HCT116 (cell line): ENCODE measurements around the gene PIK3R2. TPM values are rescaled to one million over a fixed set of nuclear protein-coding genes. Genes with fewer than 3 reads are reported as not detected.

Source experiments
- ATAC-seq: fragments of 200-7000 bp; cut with Tn5 transposase; 2 replicates; pipeline ENCODE4 v1.9.1; 2020; ENCODE audit warnings: mild to moderate bottlenecking, moderate library complexity
- BruUV-seq: library from RNA; stranded (reverse); fragments of 400-500 nt; replicated peaks from 2 replicates; lab custom pipeline; 2021; lab: Mats Ljungman, UMichigan
- CTCF ChIA-PET: fragments of 300-600 bp; sonication (Branson Sonifier 250); formaldehyde crosslinking; loops from one replicate; lab custom pipeline; 2021; ENCODE audit warnings: antibody characterized with exemption; lab: Charles Lee
- POLR2A ChIA-PET: fragments of 300-600, 350-600 bp; sonication (Branson Sonifier 250); formaldehyde crosslinking; loops from one replicate; lab custom pipeline; 2021; ENCODE audit warnings: antibody characterized with exemption; lab: Charles Lee
- RAD21 ChIA-PET, 2 experiments: fragments of 300-600 bp; sonication (Branson Sonifier 250); formaldehyde crosslinking; loops; one replicate each; lab custom pipeline; 2023; ENCODE audit warnings: low total read pairs in 2 of 2; ENCODE audit not compliant: uncharacterized antibody in 2 of 2, unreplicated experiment in 2 of 2, low non-redundant PET in 1 of 2; lab: Charles Lee
- DNase-seq: peaks from one replicate; pipeline ENCODE4 v3.0.0-alpha.2; 2010; ENCODE audit warnings: low read depth, low spot score
- H2AFZ ChIP-seq: fragments of 200-600 bp; shearing (Covaris generic), sonication (generic); 2 replicates; pipeline ENCODE4 v1.6.1; 2017; ENCODE audit warnings: low read depth, mixed run types, mixed read lengths, antibody characterized with exemption, low read length; ENCODE audit not compliant: poor library complexity, severe bottlenecking
- H3K27ac ChIP-seq: 2 replicates; pipeline ENCODE4 v1.5.1; 2012; ENCODE audit warnings: low read depth, low read length
- H3K27me3 ChIP-seq: fragments of 200-600 bp; sonication (generic); 2 replicates; pipeline ENCODE4 v1.6.1; 2016; ENCODE audit warnings: mixed run types, low read length, mixed read lengths; ENCODE audit not compliant: insufficient read depth
- H3K36me3 ChIP-seq, 2 experiments: fragments of 200-500 bp in 1 of 2; fragments of 200-600 bp in 1 of 2; sonication (Bioruptor generic) in 1 of 2; sonication (generic) in 1 of 2; 2 replicates each; pipeline versions ENCODE4 v1.5.1 to v1.6.1; 2014 to 2016; ENCODE audit warnings: low read length in 2 of 2, inconsistent platforms in 1 of 2, mixed read lengths in 1 of 2, mixed run types in 1 of 2; ENCODE audit not compliant: insufficient read depth in 2 of 2, control insufficient read depth in 1 of 2
- H3K4me1 ChIP-seq, 2 experiments: fragments of 200-600 bp in 1 of 2; sonication (generic) in 1 of 2; 2 replicates each; pipeline versions ENCODE4 v1.5.1 to v1.6.1; 2012 to 2017; ENCODE audit warnings: low read length in 2 of 2, inconsistent platforms in 1 of 2, mild to moderate bottlenecking in 1 of 2, mixed read lengths in 1 of 2, mixed run types in 1 of 2, moderate library complexity in 1 of 2; ENCODE audit not compliant: insufficient read depth in 2 of 2, control insufficient read depth in 1 of 2
- H3K4me2 ChIP-seq: fragments of 200-600 bp; sonication (generic); 2 replicates; pipeline ENCODE4 v1.6.1; 2017; ENCODE audit warnings: mixed run types, low read length, mixed read lengths
- H3K4me3 ChIP-seq, 2 experiments: fragments of 200-600 bp in 1 of 2; sonication (generic) in 1 of 2; replicated peaks in 1 of 2; 2 replicates each; pipeline ENCODE4 v1.5.1; 2011 to 2016; ENCODE audit warnings: low read length in 2 of 2, control low read depth in 1 of 2, low read depth in 1 of 2, mild to moderate bottlenecking in 1 of 2, mixed read lengths in 1 of 2, mixed run types in 1 of 2
- H3K79me2 ChIP-seq: fragments of 200-600 bp; sonication (generic); 2 replicates; pipeline ENCODE4 v1.6.1; 2017; ENCODE audit warnings: mild to moderate bottlenecking, mixed run types, low read length, moderate library complexity, mixed read lengths; ENCODE audit not compliant: insufficient read depth
- H3K9ac ChIP-seq: fragments of 200-600 bp; sonication (generic); 2 replicates; pipeline ENCODE4 v1.6.1; 2016; ENCODE audit warnings: low read length, mixed read lengths
- H3K9me2 ChIP-seq: fragments of 200-600 bp; sonication (generic), shearing (Covaris generic); 2 replicates; pipeline ENCODE4 v1.6.1; 2017; ENCODE audit warnings: mixed run types, mild to moderate bottlenecking, moderate library complexity; ENCODE audit not compliant: insufficient read depth
- H3K9me3 ChIP-seq, 2 experiments: fragments of 200-500 bp in 1 of 2; fragments of 200-600 bp in 1 of 2; sonication (Bioruptor generic) in 1 of 2; sonication (generic) in 1 of 2; 2 replicates each; pipeline ENCODE4 v1.6.1; 2014 to 2017; ENCODE audit warnings: low read length in 2 of 2, mixed read lengths in 2 of 2, inconsistent platforms in 1 of 2, low read depth in 1 of 2, mild to moderate bottlenecking in 1 of 2, mixed run types in 1 of 2, moderate library complexity in 1 of 2; ENCODE audit not compliant: control insufficient read depth in 1 of 2, insufficient read depth in 1 of 2
- H4K20me1 ChIP-seq: fragments of 200-600 bp; sonication (generic), shearing (Covaris generic); 2 replicates; pipeline ENCODE4 v1.6.1; 2017; ENCODE audit warnings: mixed run types, mild to moderate bottlenecking, moderate library complexity; ENCODE audit not compliant: insufficient read depth
- CBX3 ChIP-seq: IDR thresholded peaks from 2 replicates; pipeline ENCODE4 v1.6.1; 2012; ENCODE audit warnings: low read depth
- CEBPB ChIP-seq: IDR thresholded peaks from 2 replicates; pipeline ENCODE4 v1.6.1; 2012; ENCODE audit warnings: low read depth
- EGR1 ChIP-seq: IDR thresholded peaks from 2 replicates; pipeline ENCODE4 v1.6.1; 2012; ENCODE audit warnings: low read depth
- ELF1 ChIP-seq: IDR thresholded peaks from 2 replicates; pipeline ENCODE4 v1.6.1; 2012; ENCODE audit warnings: low read depth, borderline replicate concordance
- EZH2 ChIP-seq: fragments of 200-600 bp; sonication (generic); IDR thresholded peaks from 2 replicates; pipeline ENCODE4 v1.6.1; 2017; ENCODE audit warnings: antibody characterized with exemption, mixed run types
- EZH2phosphoT487 ChIP-seq: fragments of 200-600 bp; IDR thresholded peaks from 2 replicates; pipeline ENCODE4 v1.6.1; 2018; ENCODE audit warnings: antibody characterized with exemption, borderline replicate concordance
- POLR2AphosphoS5 ChIP-seq: IDR thresholded peaks from 2 replicates; pipeline ENCODE4 v1.6.1; 2011; ENCODE audit warnings: mild to moderate bottlenecking, low read depth, low read length, moderate library complexity
- RAD21 ChIP-seq: IDR thresholded peaks from 2 replicates; pipeline ENCODE4 v1.6.1; 2012; ENCODE audit warnings: low read depth, mild to moderate bottlenecking
- SP1 ChIP-seq: IDR thresholded peaks from 2 replicates; pipeline ENCODE4 v1.6.1; 2012; ENCODE audit warnings: low read depth
- TCF7L2 ChIP-seq: IDR thresholded peaks from 2 replicates; pipeline ENCODE4 v1.7.0; 2011; ENCODE audit warnings: borderline replicate concordance, inconsistent platforms; ENCODE audit not compliant: insufficient read depth, insufficient read length; ENCODE audit errors: extremely low read depth
- YY1 ChIP-seq: IDR thresholded peaks from 2 replicates; pipeline ENCODE4 v1.6.1; 2011; ENCODE audit warnings: low read length, low read depth, moderate library complexity, mild to moderate bottlenecking; ENCODE audit not compliant: insufficient replicate concordance; ENCODE audit errors: extremely low read depth
- ZNF274 ChIP-seq: fragments of 200-500 bp; sonication (Bioruptor generic); IDR thresholded peaks from 2 replicates; pipeline ENCODE4 v1.6.1; 2014; ENCODE audit warnings: mild to moderate bottlenecking, low read depth, low read length, inconsistent platforms
- intact Hi-C: fragments of 100-400 bp; cut with micrococcal nuclease; formaldehyde crosslinking; loops from 2 replicates; pipeline ENCODE4 v1.10.0; 2022
- total RNA-seq: library from RNA; stranded (reverse); gene quantifications from one replicate; pipeline ENCODE4 v1.2.1, GENCODE V29; 2021; ENCODE audit not compliant: unreplicated experiment
- TF ChIP-seq, protein P1 (sequence below): IDR thresholded peaks from 2 replicates; pipeline ENCODE4 v1.6.1; 2012
- TF ChIP-seq, protein P2 (sequence below), 3 experiments: fragments of 200-600 bp in 1 of 3; sonication (generic) in 1 of 3; IDR thresholded peaks in 2 of 3; conservative IDR thresholded peaks in 1 of 3; 2 replicates each; pipeline ENCODE4 v1.5.1; 2012 to 2017; ENCODE audit warnings: low read depth in 2 of 3, low read length in 2 of 3, antibody characterized with exemption in 1 of 3, borderline replicate concordance in 1 of 3, control low read depth in 1 of 3, mild to moderate bottlenecking in 1 of 3, mixed read lengths in 1 of 3, mixed run types in 1 of 3, moderate library complexity in 1 of 3; ENCODE audit not compliant: insufficient read depth in 1 of 3

PIK3R2 gene
- total RNA-seq, 1 experiment from 2014 or later = 53.4 TPM

DNA sequence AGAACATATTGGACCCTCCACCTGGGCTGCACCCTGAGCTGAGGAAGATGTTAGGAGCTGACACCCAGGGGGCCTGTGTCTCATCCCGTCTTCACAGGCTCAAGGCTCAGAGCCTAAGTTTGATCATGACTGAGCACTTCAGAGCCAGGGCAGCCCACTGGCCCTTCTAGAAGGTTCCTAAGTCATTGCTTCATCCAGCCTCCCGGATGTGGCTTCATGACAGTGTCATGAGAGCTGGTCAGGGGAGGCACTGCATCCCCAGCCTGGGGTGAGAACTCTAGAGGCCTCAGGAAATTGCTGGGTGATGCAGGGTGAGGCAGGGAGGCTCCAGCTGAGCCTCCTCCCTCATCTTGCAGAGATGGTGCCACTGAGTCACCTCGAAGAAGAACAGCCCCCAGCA is 24.9 kb upstream of the PIK3R2 start:
- no peak overlapping the region for H3K9ac ChIP-seq
- H3K27ac ChIP-seq = no peak overlapping the region
- H3K9me2 ChIP-seq = no peaks in the 10 kb centered on the region
- H4K20me1 ChIP-seq = no peaks in the 10 kb centered on the region
- intact Hi-C loops = no loop called here
- no peaks in the 10 kb centered on the region for H3K27me3 ChIP-seq
- ATAC-seq (no peak), DNase-seq (no peak)
- no peak overlapping the region for H3K4me3 ChIP-seq
- H3K9me3 ChIP-seq = no peaks in the 10 kb centered on the region
- no TSS peak for BruUV-seq
- CTCF ChIA-PET = no interaction called here
- no peak for TF ChIP-seq ELF1
- no peak for TF ChIP-seq EZH2
- TF ChIP-seq YY1 = no peak
- no peak for TF ChIP-seq TCF7L2
- no peak for TF ChIP-seq CEBPB
- no peak for TF ChIP-seq RAD21
- no peak for TF ChIP-seq ZNF274
- no peak for TF ChIP-seq POLR2AphosphoS5
- TF ChIP-seq, protein P1, sequence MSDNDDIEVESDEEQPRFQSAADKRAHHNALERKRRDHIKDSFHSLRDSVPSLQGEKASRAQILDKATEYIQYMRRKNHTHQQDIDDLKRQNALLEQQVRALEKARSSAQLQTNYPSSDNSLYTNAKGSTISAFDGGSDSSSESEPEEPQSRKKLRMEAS = no peak
- TF ChIP-seq, protein P2, sequence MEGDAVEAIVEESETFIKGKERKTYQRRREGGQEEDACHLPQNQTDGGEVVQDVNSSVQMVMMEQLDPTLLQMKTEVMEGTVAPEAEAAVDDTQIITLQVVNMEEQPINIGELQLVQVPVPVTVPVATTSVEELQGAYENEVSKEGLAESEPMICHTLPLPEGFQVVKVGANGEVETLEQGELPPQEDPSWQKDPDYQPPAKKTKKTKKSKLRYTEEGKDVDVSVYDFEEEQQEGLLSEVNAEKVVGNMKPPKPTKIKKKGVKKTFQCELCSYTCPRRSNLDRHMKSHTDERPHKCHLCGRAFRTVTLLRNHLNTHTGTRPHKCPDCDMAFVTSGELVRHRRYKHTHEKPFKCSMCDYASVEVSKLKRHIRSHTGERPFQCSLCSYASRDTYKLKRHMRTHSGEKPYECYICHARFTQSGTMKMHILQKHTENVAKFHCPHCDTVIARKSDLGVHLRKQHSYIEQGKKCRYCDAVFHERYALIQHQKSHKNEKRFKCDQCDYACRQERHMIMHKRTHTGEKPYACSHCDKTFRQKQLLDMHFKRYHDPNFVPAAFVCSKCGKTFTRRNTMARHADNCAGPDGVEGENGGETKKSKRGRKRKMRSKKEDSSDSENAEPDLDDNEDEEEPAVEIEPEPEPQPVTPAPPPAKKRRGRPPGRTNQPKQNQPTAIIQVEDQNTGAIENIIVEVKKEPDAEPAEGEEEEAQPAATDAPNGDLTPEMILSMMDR (IDR thresholded peaks at IDR 0.05 in 2 of 3, conservative IDR thresholded peaks at IDR 0.05 in 1 of 3; ENCODE audit: borderline replicate concordance in 1 of 3, insufficient read depth in 1 of 3, low read depth in 2 of 3, low read length in 2 of 3) = no peak
- no peak for TF ChIP-seq EZH2phosphoT487
- no peak for TF ChIP-seq SP1
- TF ChIP-seq CBX3 = no peak
- no peak for TF ChIP-seq EGR1
- TF ChIP-seq, all 23 proteins: peak for 0
- ChIA-PET POLR2A (no interaction called here), RAD21 (no interaction called here)
- H3K79me2 ChIP-seq = no peaks in the 10 kb centered on the region
- no peak overlapping the region for H3K4me2 ChIP-seq
- H3K4me1 ChIP-seq = no peaks in the 10 kb centered on the region
- H2AFZ ChIP-seq = no peak overlapping the region
- peaks cover 7 to 14% of the 10 kb centered on the region in 2 experiments; a peak in 3 of 4 replicates for H3K36me3 ChIP-seq
